Measurements from ENCODE around the gene CES2. TPM values are rescaled to one million over a fixed set of nuclear protein-coding genes. Genes with fewer than 3 reads are reported as not detected.

Gene CES2
- total RNA-seq, 4 donors from 2014 or later: 25.1 to 34.3 (median 28.1) TPM

DNA sequence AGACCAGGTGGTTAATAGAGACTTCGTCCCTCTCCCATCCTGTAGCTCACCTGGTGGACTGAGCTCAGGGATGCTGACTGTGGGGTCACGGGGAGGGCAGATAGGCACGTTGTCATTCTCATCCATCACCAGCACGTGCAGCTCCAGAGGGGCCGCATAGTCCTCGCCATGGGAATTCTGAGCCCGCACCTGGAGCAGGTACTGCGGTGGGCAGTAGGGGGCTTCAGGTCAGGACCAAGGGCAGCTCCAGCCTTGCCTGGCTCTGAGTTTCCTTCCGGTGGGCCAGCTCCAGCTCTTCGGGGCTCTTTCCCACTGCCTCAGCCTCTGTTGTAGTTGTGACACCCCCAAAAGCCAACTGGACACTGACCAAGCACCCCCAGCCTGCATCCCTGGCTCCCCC, 22.2 kb upstream of the CES2 start:
- ATAC-seq (ENCODE audit: low FRiP score): no peak
- no peak for DNase-seq (ENCODE audit: low spot score)
- TF ChIP-seq, protein P1, sequence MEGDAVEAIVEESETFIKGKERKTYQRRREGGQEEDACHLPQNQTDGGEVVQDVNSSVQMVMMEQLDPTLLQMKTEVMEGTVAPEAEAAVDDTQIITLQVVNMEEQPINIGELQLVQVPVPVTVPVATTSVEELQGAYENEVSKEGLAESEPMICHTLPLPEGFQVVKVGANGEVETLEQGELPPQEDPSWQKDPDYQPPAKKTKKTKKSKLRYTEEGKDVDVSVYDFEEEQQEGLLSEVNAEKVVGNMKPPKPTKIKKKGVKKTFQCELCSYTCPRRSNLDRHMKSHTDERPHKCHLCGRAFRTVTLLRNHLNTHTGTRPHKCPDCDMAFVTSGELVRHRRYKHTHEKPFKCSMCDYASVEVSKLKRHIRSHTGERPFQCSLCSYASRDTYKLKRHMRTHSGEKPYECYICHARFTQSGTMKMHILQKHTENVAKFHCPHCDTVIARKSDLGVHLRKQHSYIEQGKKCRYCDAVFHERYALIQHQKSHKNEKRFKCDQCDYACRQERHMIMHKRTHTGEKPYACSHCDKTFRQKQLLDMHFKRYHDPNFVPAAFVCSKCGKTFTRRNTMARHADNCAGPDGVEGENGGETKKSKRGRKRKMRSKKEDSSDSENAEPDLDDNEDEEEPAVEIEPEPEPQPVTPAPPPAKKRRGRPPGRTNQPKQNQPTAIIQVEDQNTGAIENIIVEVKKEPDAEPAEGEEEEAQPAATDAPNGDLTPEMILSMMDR (IDR thresholded peaks at IDR 0.05): no peak

DNA sequence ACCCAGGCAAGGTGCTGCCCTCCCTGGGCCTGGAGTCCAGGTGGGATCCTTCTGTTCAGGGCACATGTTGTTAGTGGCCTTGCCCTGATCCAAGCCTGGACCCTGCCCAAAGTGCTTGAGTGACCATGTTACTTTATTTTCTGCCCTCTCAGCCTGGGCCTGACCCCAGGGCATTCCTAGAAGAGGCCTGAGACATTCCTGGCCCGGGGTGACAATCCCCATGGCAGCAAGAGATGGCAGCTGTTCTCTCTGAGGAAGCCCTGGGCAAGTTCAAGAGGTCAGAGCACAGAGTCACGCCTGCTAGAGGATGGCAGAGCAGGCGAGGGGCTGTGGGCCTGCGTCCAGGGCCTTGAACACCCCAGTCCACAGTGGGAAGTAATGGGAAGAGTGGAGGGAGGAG, 21.6 kb upstream of the CES2 start:
- DNase-seq (ENCODE audit: low spot score): no peak
- TF ChIP-seq, protein P1 (IDR thresholded peaks at IDR 0.05): no peak
- ATAC-seq (ENCODE audit: low FRiP score): no peak

DNA sequence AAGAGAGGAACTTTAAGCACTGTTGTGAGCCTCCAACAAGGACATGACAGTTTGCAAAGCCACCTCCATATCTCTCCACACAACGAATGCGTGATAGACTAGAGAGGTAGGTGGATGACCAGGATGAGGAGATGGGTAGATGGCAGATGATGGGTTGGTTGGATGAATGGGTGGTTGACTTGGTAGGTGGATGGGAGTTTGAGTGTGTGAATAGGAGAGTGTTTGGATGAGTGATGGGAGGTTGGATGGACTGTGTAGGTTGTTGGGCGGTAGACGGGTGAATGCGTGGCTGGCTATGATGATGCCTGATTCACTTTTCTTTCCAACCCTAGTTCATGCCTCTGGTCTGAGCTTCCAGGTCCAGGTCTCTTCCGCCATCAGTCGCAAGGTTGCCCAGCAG, 20.8 kb upstream of the CES2 start:
- ATAC-seq (ENCODE audit: low FRiP score): no peak
- TF ChIP-seq, protein P1 (IDR thresholded peaks at IDR 0.05): no peak

DNA sequence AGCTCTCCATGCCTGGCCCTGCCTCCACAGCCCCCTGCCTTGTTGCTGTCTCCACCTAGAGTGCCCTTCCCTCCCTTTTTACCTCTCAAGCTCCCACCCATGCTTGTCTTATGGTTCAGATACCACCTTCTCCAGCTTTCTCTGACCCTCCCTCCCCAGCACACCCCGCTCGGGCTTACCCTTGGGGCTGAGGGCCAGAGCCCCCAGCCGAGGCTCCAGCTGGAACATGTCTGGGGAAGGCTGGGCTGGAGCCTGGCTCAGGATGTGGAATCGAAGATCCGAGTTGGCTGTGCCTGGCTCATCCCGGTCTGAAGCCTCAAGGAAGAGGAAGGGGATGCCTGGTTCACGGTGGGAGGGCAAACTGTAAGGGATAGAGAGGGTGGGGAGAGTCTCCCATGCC, 20.3 kb upstream of the CES2 start:
- TF ChIP-seq, protein P1 (IDR thresholded peaks at IDR 0.05): no peak
- no peak for ATAC-seq (ENCODE audit: low FRiP score)

More for the DNA sequence above, 20.8 kb upstream of the CES2 start:
- DNase-seq (ENCODE audit: low spot score): no peak

DNA sequence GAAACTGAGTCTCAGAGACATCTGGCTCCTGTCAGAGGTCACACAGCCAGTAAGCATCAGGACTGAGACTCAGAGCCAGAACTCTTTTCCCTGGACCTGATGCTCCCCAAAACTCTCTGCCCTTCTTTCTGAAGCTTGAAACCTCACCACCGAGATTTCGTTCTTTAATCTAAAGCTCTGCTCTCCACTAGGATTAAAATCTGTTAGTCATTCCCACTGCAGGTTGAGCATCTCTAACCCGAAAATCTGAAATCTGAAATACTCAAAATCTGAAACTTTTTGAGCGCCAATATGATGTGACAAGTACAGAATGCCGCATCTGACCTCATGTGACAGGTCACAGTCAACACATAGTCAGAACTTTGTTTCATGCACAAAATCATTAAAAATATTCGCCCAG, 18.8 kb upstream of the CES2 start:
- DNase-seq (ENCODE audit: low spot score) (no peak), ATAC-seq (ENCODE audit: low FRiP score) (no peak)
- TF ChIP-seq, protein P1 (IDR thresholded peaks at IDR 0.05): no peak

More for the DNA sequence above, 20.3 kb upstream of the CES2 start:
- DNase-seq (ENCODE audit: low spot score): no peak

DNA sequence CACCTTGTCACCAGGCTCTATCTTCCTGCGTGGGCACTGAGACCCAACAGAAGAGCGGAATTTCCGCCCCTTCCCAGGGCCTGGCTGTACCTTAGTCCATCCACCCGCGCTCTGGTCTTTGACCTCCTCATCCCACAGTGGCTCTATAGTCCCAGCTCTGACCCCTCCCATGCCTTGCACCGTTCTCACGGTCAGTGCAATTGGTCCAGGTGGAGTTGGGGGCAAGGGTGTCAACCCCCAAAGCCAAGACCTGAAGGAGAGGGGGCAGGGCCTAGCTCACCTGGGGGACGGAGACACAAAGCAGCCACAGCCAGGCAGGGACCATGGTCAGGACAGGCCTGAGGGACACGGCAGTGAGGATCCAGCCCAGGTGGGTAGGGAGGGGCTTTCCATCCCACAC, 17.6 kb upstream of the CES2 start:
- TF ChIP-seq, protein P1 (IDR thresholded peaks at IDR 0.05): no peak
- DNase-seq (ENCODE audit: low spot score): no peak
- no peak for ATAC-seq (ENCODE audit: low FRiP score)

DNA sequence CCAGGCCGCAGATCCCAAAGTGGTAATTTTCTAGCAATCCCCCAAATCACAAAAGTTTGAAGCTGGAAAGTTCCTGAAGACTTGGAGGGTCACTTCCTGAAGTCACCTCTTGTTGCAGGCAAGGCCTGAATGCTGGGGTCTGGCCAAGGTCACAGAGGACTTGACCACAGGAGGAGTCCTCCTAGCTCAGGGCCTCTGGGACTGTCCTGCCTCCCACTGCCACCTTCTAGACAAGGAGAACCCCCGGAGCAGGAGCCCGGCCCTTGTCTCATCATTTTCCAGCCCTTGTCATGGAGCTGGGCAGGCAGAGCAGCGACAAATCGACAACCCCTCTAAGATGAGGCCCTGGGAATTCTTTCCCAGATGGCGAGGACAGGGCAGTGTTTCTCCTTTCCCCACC, 17.0 kb upstream of the CES2 start:
- no peak for DNase-seq (ENCODE audit: low spot score)
- no peak for ATAC-seq (ENCODE audit: low FRiP score)
- TF ChIP-seq, protein P1 (IDR thresholded peaks at IDR 0.05): no peak
